Lower leg skin (tissue), 4 donors: Measurements from ENCODE around the gene CYP4F12. TPM values are rescaled to one million over a fixed set of nuclear protein-coding genes. Genes with fewer than 3 reads are reported as not detected.
"Not testable (repeated sequence)": the region's sequence is repeated elsewhere in the genome, so short reads cannot be mapped to it uniquely, and the experiment has no call there.

Experiments used
- DNase-seq, 2 donors: peaks; one replicate each; pipeline ENCODE4 v3.0.0-alpha.2; 2019; ENCODE audit warnings: low spot score in 2 of 2
- H3K4me3 ChIP-seq: fragments of 200-600 bp; sonication (generic); 2 replicates; pipeline ENCODE4 v1.5.1; 2017; ENCODE audit warnings: mild to moderate bottlenecking, low read depth; ENCODE audit not compliant: poor library complexity, severe bottlenecking
- CTCF ChIP-seq, 3 donors: fragments of 450-650 bp; IDR thresholded peaks; one replicate each; pipeline ENCODE4 v1.5.1; 2016; ENCODE audit warnings: antibody characterized with exemption in 3 of 3, mild to moderate bottlenecking in 3 of 3, moderate library complexity in 2 of 3
- POLR2A ChIP-seq, 2 donors: fragments of 450-650 bp; IDR thresholded peaks; one replicate each; pipeline ENCODE4 v1.6.1; 2016 to 2017; ENCODE audit warnings: antibody characterized with exemption in 2 of 2, mild to moderate bottlenecking in 1 of 2, moderate library complexity in 1 of 2
- WGBS, 2 donors: methylation state at CpG; one replicate each; pipeline ENCODE4 v1.1.5; 2018; 5-methylcytosine and 5-hydroxymethylcytosine counted together
- intact Hi-C: fragments of 100-400 bp; cut with DNase I; formaldehyde crosslinking; loops from one replicate; pipeline ENCODE4 v1.15.0; 2023; ENCODE audit warnings: low total_unique reads
- total RNA-seq, 4 donors: library from RNA; depleted of rRNA; stranded (reverse); fragments of >200 nt; gene quantifications; one replicate each; pipeline ENCODE4 v1.1.0, GENCODE V29; 2016

The CYP4F12 gene
- total RNA-seq, 4 donors from 2014 or later, result 40.8 to 100 (median 85.7) TPM

GRCh38 chr19:15644066-15644741, 28.7 kb upstream of the CYP4F12 start:
- intact Hi-C loops, result no loop called here
- no peak for DNase-seq
- H3K4me3 ChIP-seq, result no peak overlapping the region
- TF ChIP-seq POLR2A (IDR thresholded peaks at IDR 0.05) (no peak), CTCF (IDR thresholded peaks at IDR 0.05) (no peak)
- WGBS, 2 donors, result 78 to 84% methylated on average over 3 of the region's 3 CpGs

GRCh38 chr19:15644816-15645215, 28.1 kb upstream of the CYP4F12 start:
- no peak for DNase-seq
- intact Hi-C loops, result no loop called here
- TF ChIP-seq POLR2A (IDR thresholded peaks at IDR 0.05) (no peak), CTCF (IDR thresholded peaks at IDR 0.05) (no peak)
- H3K4me3 ChIP-seq, result no peak overlapping the region
- 67 to 69% methylated on average over 3 of the region's 3 CpGs for WGBS, 2 donors

- TF ChIP-seq POLR2A (IDR thresholded peaks at IDR 0.05), result no peak
- no peak for TF ChIP-seq CTCF (IDR thresholded peaks at IDR 0.05)
- H3K4me3 ChIP-seq, result no peak overlapping the region
- no peak for DNase-seq
- 79 to 86% methylated on average over 2 of the region's 2 CpGs for WGBS, 2 donors
- intact Hi-C loops, result no loop called here
Observed at GRCh38 chr19:15649526-15649925, 23.4 kb upstream of the CYP4F12 start.

GRCh38 chr19:15650123-15650522, 22.8 kb upstream of the CYP4F12 start:
- intact Hi-C loops, DNase-seq, H3K4me3 ChIP-seq: not testable (repeated sequence)

- intact Hi-C loops, result no loop called here
- DNase-seq, result no peak
- no peak overlapping the region for H3K4me3 ChIP-seq
- TF ChIP-seq CTCF (IDR thresholded peaks at IDR 0.05), result no peak
- 65 to 82% methylated on average over 3 of the region's 3 CpGs for WGBS, 2 donors
Observed at GRCh38 chr19:15651791-15652190, 21.1 kb upstream of the CYP4F12 start.

GRCh38 chr19:15652559-15653278, 20.2 kb upstream of the CYP4F12 start:
- 63 to 79% methylated on average over 8 of the region's 8 CpGs for WGBS, 2 donors
- no peak for TF ChIP-seq POLR2A (IDR thresholded peaks at IDR 0.05)
- no peak for TF ChIP-seq CTCF (IDR thresholded peaks at IDR 0.05)

More at GRCh38 chr19:15652559-15653278, 20.2 kb upstream of the CYP4F12 start:
- DNase-seq, result no peak
- no peak overlapping the region for H3K4me3 ChIP-seq
- intact Hi-C loops, result no loop called here
